Upper lobe of left lung (tissue), 4 donors: ENCODE results near the gene GNAZ.

Experiments used
- CTCF ChIP-seq, 6 experiments: fragments of 450-650 bp in 4 of 6; fragments of 200-600 bp in 2 of 6; sonication (generic) in 2 of 6; IDR thresholded peaks; one replicate each; pipeline ENCODE4 v1.5.1; 2016 to 2019; ENCODE audit warnings: antibody characterized with exemption in 6 of 6
- EP300 ChIP-seq, 4 donors: sonication (generic); formaldehyde crosslinking; IDR thresholded peaks; one replicate each; pipeline ENCODE4 v1.5.1; 2017; ENCODE audit warnings: antibody characterized with exemption in 4 of 4, control low read depth in 2 of 4
- POLR2A ChIP-seq, 4 donors: fragments of 450-650 bp; IDR thresholded peaks; one replicate each; pipeline ENCODE4 v1.5.1; 2016 to 2017; ENCODE audit warnings: antibody characterized with exemption in 4 of 4, mild to moderate bottlenecking in 2 of 4
- POLR2AphosphoS5 ChIP-seq, 2 donors: sonication (generic); formaldehyde crosslinking; IDR thresholded peaks; one replicate each; pipeline ENCODE4 v1.5.1; 2017; ENCODE audit warnings: antibody characterized with exemption in 2 of 2

GRCh38 chr22:23067023-23067650, 3.2 kb upstream of the GNAZ start:
- TF ChIP-seq CTCF (IDR thresholded peaks at IDR 0.05) (no peak), POLR2A (IDR thresholded peaks at IDR 0.05) (no peak), EP300 (IDR thresholded peaks at IDR 0.05) (no peak), POLR2AphosphoS5 (IDR thresholded peaks at IDR 0.05) (no peak)
